Measurements from ENCODE around the gene DTX4.

DTX4 gene

DNA sequence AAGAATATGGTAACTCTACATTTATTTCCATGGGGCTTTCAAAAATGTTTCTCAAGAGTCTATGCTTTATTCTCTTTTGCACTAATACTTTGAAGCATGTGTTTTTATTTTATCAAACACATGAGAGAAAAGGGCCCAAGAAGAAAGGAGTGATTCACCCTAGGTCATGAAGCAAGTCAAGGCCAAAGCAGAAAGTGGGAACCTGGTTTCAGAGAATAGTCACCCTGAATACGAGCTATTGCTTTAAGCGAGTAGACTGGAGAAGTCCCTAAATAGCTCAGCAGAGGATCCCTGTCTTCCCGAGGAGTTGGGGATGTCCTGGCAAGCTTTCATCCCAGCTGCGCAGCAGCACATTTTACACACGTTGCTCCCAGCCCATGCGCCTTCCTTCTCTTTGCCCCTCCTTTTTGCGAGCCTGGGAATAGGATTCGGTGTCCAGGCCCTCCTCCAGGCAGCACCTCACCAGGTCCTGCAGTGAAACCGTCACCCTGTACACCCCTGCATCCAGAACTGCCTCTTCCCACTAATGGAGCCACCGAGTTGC lies 21.7 kb downstream of the DTX4 start:
- DNase-seq (ENCODE audit: low spot score): no peak
- TF ChIP-seq, protein P1, sequence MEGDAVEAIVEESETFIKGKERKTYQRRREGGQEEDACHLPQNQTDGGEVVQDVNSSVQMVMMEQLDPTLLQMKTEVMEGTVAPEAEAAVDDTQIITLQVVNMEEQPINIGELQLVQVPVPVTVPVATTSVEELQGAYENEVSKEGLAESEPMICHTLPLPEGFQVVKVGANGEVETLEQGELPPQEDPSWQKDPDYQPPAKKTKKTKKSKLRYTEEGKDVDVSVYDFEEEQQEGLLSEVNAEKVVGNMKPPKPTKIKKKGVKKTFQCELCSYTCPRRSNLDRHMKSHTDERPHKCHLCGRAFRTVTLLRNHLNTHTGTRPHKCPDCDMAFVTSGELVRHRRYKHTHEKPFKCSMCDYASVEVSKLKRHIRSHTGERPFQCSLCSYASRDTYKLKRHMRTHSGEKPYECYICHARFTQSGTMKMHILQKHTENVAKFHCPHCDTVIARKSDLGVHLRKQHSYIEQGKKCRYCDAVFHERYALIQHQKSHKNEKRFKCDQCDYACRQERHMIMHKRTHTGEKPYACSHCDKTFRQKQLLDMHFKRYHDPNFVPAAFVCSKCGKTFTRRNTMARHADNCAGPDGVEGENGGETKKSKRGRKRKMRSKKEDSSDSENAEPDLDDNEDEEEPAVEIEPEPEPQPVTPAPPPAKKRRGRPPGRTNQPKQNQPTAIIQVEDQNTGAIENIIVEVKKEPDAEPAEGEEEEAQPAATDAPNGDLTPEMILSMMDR (conservative IDR thresholded peaks at IDR 0.05; ENCODE audit: low read depth): no peak
- CTCF ChIA-PET: interaction anchor here (1.1 kb wide), 1 partner anchor 22 kb away, joined by 4 read pairs; the partner anchor contains the start of gene DTX4
- POLR2A ChIA-PET (ENCODE audit: low non-redundant PET): no interaction called here
- H3K27ac ChIP-seq: no peak overlapping the region

DNA sequence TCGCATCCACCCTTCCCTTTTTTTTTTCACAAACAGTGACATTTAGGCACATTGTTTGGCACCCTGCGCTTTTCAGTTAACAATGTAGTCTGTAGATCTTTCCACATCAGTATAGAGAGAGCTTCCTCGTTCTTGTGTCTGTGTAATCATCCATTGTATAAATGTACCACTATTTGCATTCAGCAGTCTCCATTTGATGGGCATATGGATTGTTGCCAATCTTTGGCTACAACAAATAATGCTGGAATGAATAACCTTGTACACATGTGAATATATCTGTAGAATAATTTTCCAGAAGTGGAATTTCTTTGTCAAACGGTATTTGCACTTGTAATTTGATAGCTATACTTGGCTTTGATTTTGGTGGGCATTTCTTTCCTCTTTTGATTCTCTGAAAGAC lies 23.7 kb downstream of the DTX4 start:
- ChIA-PET POLR2A (ENCODE audit: low non-redundant PET) (no interaction called here), CTCF (no interaction called here)
- H3K27ac ChIP-seq: no peak overlapping the region
- TF ChIP-seq, protein P1 (conservative IDR thresholded peaks at IDR 0.05; ENCODE audit: low read depth): no peak
- DNase-seq (ENCODE audit: low spot score): no peak

DNA sequence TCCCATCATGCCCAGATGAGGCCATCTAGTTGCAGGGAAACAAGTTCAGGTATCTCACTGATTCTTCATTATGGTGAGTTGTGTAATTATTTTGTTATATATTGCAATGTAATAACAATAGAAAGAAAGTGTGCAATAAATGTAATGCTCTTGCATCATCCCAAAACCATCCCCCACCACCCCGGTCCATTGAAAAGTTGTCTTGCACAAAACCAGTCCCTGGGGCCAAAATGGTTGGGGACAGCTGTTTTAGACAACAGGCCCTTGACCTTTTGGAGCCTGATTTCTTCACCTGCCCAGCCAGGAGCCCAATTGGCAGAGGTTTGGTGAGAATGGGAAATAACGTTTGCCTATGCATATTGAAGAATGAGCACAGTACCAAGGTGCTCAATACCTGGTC lies 24.8 kb downstream of the DTX4 start:
- H3K27ac ChIP-seq: no peak overlapping the region
- CTCF ChIA-PET: interaction anchor here (1.0 kb wide), 1 partner anchor 25 kb away, joined by 3 read pairs; the partner anchor contains the start of gene DTX4
- POLR2A ChIA-PET (ENCODE audit: low non-redundant PET): no interaction called here
- DNase-seq (ENCODE audit: low spot score): no peak
- TF ChIP-seq, protein P1 (conservative IDR thresholded peaks at IDR 0.05; ENCODE audit: low read depth): no peak

DNA sequence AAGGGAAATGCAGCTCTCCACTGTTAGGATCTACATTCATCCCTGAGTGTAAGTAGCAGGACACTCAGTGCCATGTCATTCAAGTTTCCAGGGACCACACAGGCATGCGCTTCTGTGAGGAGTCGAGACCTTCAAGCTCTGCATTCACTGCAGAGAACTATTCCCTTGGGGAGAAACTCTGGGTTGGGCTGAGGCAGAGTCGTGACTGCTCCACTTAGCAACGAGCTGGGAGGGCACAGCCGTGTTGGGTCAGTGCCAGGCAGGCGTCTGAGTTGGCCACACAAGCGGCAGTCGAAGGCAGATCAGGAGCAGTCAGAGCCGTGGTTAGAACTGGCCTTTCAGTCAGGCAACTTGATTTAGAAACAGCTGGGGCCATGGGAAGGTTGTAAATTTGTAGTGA lies 26.1 kb downstream of the DTX4 start:
- CTCF ChIA-PET: interaction anchor here (0.7 to 1.4 kb wide), 4 partner anchors 26 to 233 kb away, joined by 3 to 5 read pairs (median 4); partner anchors contain the start of gene DTX4
- TF ChIP-seq, protein P1 (conservative IDR thresholded peaks at IDR 0.05; ENCODE audit: low read depth): no peak
- POLR2A ChIA-PET (ENCODE audit: low non-redundant PET): no interaction called here
- no peak for DNase-seq (ENCODE audit: low spot score)
- no peak overlapping the region for H3K27ac ChIP-seq

DNA sequence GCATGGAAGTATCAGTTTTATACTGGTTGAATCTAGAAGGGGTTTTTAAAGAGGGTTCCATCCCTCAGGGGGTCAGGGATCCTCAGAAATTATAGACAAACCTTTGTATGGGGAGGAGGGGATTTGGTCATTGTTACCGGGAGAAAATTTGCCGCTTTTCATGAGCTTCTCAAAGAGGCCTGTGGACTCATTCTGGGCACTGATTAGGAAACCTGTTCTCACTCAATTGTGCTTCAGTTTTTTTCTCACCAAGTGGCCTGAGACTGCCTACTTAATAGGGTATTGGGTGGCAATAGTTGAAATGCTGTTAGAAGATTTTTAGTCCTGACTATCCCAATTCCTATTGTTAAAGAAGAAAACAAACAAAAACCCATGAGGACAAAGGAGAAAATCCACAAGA lies 26.8 kb downstream of the DTX4 start:
- DNase-seq (ENCODE audit: low spot score): no peak
- CTCF ChIA-PET: interaction anchor here (1.4 kb wide), 1 partner anchor 27 kb away, joined by 5 read pairs; the partner anchor contains the start of gene DTX4
- H3K27ac ChIP-seq: no peak overlapping the region
- TF ChIP-seq, protein P1 (conservative IDR thresholded peaks at IDR 0.05; ENCODE audit: low read depth): no peak
- POLR2A ChIA-PET (ENCODE audit: low non-redundant PET): no interaction called here

DNA sequence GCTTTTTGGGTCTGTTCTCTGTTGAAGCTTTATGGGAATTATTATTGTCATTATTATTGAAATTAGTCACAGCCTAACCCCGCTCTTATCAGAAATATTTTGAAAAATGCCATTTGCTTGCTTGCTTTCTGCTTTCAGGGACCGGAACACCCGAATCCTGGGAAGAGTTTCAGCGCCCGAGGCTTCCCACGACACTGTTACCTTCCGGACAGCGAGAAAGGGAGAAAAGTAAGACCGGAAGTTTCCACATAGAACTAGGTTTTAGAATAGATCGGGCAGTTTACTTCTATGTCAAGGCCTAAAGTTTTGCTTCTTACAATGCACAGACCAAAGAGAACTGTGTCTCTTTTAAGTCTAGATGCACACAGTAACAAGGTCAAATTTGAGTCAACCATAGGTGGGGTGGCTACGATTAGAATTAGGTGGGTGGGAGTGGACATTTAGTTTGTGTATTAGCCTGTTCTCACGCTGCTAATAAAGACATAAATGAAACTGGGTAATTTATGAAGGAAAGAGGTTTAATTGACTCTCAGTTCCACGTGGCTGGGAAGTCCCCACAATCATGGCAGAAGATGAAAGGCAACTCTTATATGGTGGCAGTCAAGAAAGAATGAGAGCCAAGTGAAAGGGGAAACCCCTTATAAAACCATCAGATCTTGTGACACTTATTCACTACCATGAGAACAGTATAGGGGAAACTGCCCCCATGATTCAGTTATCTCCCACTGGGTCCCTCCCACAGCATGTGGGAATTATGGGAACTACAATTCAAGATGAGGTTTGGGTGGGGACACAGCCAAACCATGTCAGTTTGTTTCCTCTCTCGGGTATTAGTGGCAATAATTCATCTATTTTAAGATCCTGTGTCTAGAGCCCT lies 27.9 kb downstream of the DTX4 start:
- no peak for DNase-seq (ENCODE audit: low spot score)
- no peak overlapping the region for H3K27ac ChIP-seq
- TF ChIP-seq, protein P1 (conservative IDR thresholded peaks at IDR 0.05; ENCODE audit: low read depth): no peak
- ChIA-PET POLR2A (ENCODE audit: low non-redundant PET) (no interaction called here), CTCF (interaction anchor here (1.4 to 1.6 kb wide), 2 partner anchors 28 kb away, joined by 5 to 7 read pairs; partner anchors contain the start of gene DTX4)
